Embryonic facial prominence (tissue), 1 donor: ENCODE measurements around the gene GTF2H4.

ENCODE experiments used
- DNase-seq: peaks from one replicate; pipeline ENCODE4 v3.0.0-alpha.2; 2016; ENCODE audit errors: extremely low spot score

Gene GTF2H4

GRCh38 chr6:30955367-30956042 is 47.5 kb downstream of the GTF2H4 start:
- no peak for DNase-seq

GRCh38 chr6:30957716-30958115 is 49.7 kb downstream of the GTF2H4 start:
- DNase-seq, result no peak

GRCh38 chr6:30960907-30961673 is 53.1 kb downstream of the GTF2H4 start:
- DNase-seq, result no peak

GRCh38 chr6:30962716-30963115 is 54.7 kb downstream of the GTF2H4 start:
- DNase-seq, result no peak

GRCh38 chr6:30963641-30964040 is 55.6 kb downstream of the GTF2H4 start:
- no peak for DNase-seq
